SK-N-SH treated with all-trans-retinoic acid at 6 μM for 48 hours (cell line): ENCODE results near the gene RP9.

Experiments used
- ATAC-seq: fragments of 200-7000 bp; cut with Tn5 transposase; 3 replicates; pipeline ENCODE4 v1.9.1; 2020; ENCODE audit warnings: mild to moderate bottlenecking, moderate library complexity
- ARNTL ChIP-seq: fragments of 450-650 bp; formaldehyde crosslinking; IDR thresholded peaks from 2 replicates; pipeline ENCODE4 v1.5.0; 2020; ENCODE audit warnings: low read depth, mild to moderate bottlenecking, moderate library complexity, borderline replicate concordance
- BACH2 ChIP-seq: fragments of 250-450 bp; sonication (Bioruptor Pico); IDR thresholded peaks from 2 replicates; pipeline ENCODE4 v1.9.0; 2021; ENCODE audit warnings: mild to moderate bottlenecking, borderline replicate concordance
- CSRNP3 ChIP-seq: fragments of 250-450 bp; sonication (Bioruptor Pico); IDR thresholded peaks from 2 replicates; pipeline ENCODE4 v1.5.1; 2021; ENCODE audit warnings: mild to moderate bottlenecking, moderate library complexity
- ESRRG ChIP-seq: fragments of 250-450 bp; sonication (Bioruptor Pico); IDR thresholded peaks from 2 replicates; pipeline ENCODE4 v1.6.1; 2021; ENCODE audit warnings: mild to moderate bottlenecking
- GLIS3 ChIP-seq: fragments of 250-450 bp; sonication (Bioruptor Pico); IDR thresholded peaks from 2 replicates; pipeline ENCODE4 v1.5.0; 2020; ENCODE audit warnings: mild to moderate bottlenecking, moderate library complexity
- OSR1 ChIP-seq: fragments of 250-450 bp; sonication (Bioruptor Pico); IDR thresholded peaks from 2 replicates; pipeline ENCODE4 v1.8.0; 2022; ENCODE audit warnings: moderate library complexity, mild to moderate bottlenecking, inconsistent platforms
- POU6F1 ChIP-seq: fragments of 250-450 bp; sonication (Bioruptor Pico); IDR thresholded peaks from 2 replicates; pipeline ENCODE4 v1.8.0; 2021; ENCODE audit warnings: low read depth, mild to moderate bottlenecking, moderate library complexity, borderline replicate concordance
- RARB ChIP-seq: fragments of 250-450 bp; sonication (Bioruptor Pico); IDR thresholded peaks from 2 replicates; pipeline ENCODE4 v1.8.0; 2021; ENCODE audit warnings: mild to moderate bottlenecking, moderate library complexity
- SNAI2 ChIP-seq: fragments of 250-450 bp; sonication (Bioruptor Pico); IDR thresholded peaks from 2 replicates; pipeline ENCODE4 v1.5.0; 2020; ENCODE audit warnings: mild to moderate bottlenecking, moderate library complexity
- TCF4 ChIP-seq: fragments of 250-450 bp; sonication (Bioruptor Pico); IDR thresholded peaks from 2 replicates; pipeline ENCODE4 v1.8.0; 2021; ENCODE audit warnings: mild to moderate bottlenecking, moderate library complexity, borderline replicate concordance
- TOX ChIP-seq: fragments of 250-450 bp; sonication (Bioruptor Pico); IDR thresholded peaks from 2 replicates; pipeline ENCODE4 v1.8.0; 2021; ENCODE audit warnings: mild to moderate bottlenecking, moderate library complexity, borderline replicate concordance
- TSHZ2 ChIP-seq: fragments of 250-450 bp; sonication (Bioruptor Pico); IDR thresholded peaks from 2 replicates; pipeline ENCODE4 v1.5.0; 2020; ENCODE audit warnings: mild to moderate bottlenecking, moderate library complexity
- ZNF565 ChIP-seq: fragments of 450-650 bp; formaldehyde crosslinking; conservative IDR thresholded peaks from 2 replicates; pipeline ENCODE4 v1.5.0; 2020; ENCODE audit warnings: low read depth, mild to moderate bottlenecking, moderate library complexity
- ZNF70 ChIP-seq: fragments of 450-650 bp; formaldehyde crosslinking; IDR thresholded peaks from 2 replicates; pipeline ENCODE4 v1.5.0; 2020; ENCODE audit warnings: mild to moderate bottlenecking, moderate library complexity
- ZNF8 ChIP-seq: fragments of 450-650 bp; formaldehyde crosslinking; IDR thresholded peaks from 2 replicates; pipeline ENCODE4 v1.5.0; 2020; ENCODE audit warnings: mild to moderate bottlenecking, moderate library complexity
- TF ChIP-seq, protein P1 (sequence below): fragments of 250-450 bp; sonication (Bioruptor Pico); IDR thresholded peaks from 2 replicates; pipeline ENCODE4 v1.5.1; 2020; ENCODE audit warnings: low read depth, mild to moderate bottlenecking, moderate library complexity

RP9 gene

DNA sequence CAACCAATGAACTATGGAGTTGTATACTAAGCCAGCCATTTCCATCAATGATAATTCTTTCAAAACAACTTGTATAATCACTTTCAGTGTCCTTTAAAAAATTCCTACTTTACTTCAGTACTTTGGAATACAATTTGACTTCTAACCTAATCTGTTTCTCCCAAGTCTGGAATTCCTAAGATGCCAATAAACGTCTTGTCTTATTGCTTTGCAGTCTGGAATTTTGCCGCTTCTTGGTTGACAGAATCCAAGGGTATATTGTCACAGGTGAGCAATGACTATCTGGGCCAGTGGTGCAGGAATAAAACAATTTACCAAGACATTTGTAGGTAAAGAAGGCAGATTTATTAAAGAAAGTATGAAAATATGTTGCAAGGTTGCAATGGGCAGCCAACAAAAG lies 21.8 kb downstream of the RP9 start (continued):
- TF ChIP-seq POU6F1 (CRISPR knock-in tag) (no peak), ARNTL (CRISPR knock-in tag) (no peak), ESRRG (CRISPR knock-in tag) (no peak), ZNF565 (CRISPR knock-in tag) (no peak)

DNA sequence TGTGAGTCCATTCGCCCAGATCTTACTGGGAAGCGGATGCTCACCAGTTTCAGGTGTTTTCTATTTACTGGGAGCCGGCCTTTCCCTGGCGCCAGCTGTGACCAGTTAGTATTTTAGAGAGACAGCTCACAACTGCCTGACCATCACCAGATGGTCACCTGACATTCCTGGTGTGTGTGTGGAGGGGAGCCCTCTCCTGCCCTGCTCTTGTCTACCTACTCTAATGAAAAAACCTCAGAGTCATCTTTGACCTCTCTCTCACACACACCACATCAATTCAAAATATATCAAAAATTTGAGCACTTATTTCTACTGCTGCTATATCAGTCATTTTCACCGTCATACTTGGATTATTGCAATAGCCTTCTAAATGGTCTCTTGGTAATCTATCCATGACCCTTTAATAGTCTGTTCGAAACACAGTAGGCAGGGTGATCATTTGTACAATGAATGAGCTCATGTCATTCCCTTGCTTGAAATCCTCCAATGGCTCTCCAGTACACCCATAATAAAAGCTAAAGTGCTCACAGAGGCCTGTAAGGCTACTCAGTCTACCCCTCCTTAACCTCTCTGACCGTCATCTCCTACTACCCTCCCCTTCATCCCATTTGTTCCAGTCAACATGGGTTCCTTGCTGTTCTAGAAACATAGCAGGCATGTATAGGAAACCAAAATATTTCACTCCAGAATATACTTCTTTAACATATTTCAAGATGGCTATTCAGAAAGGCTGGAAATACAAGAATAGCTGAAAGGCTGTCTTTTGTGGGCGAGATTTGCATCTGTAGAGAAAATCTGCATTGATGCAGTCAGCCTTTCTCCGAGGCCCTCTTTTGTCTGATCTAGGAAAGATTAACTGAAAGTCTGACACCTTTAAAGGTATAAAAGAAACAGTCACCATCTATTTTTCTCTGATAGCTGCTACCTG lies 29.2 kb downstream of the RP9 start:
- TF ChIP-seq CSRNP3 (CRISPR knock-in tag), result no peak
- no peak for TF ChIP-seq BACH2 (CRISPR knock-in tag)
- no peak for TF ChIP-seq TOX (CRISPR knock-in tag)
- no peak for ATAC-seq

GRCh38 chr7:33079096-33079495 lies 30.1 kb downstream of the RP9 start:
- TF ChIP-seq TCF4 (no peak), CSRNP3 (CRISPR knock-in tag) (no peak)
- TF ChIP-seq, protein P1, sequence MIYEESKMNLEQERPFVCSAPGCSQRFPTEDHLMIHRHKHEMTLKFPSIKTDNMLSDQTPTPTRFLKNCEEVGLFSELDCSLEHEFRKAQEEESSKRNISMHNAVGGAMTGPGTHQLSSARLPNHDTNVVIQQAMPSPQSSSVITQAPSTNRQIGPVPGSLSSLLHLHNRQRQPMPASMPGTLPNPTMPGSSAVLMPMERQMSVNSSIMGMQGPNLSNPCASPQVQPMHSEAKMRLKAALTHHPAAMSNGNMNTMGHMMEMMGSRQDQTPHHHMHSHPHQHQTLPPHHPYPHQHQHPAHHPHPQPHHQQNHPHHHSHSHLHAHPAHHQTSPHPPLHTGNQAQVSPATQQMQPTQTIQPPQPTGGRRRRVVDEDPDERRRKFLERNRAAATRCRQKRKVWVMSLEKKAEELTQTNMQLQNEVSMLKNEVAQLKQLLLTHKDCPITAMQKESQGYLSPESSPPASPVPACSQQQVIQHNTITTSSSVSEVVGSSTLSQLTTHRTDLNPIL (CRISPR knock-in tag), result no peak
- TF ChIP-seq, all 23 proteins: peak for 0
- ATAC-seq, result no peak

DNA sequence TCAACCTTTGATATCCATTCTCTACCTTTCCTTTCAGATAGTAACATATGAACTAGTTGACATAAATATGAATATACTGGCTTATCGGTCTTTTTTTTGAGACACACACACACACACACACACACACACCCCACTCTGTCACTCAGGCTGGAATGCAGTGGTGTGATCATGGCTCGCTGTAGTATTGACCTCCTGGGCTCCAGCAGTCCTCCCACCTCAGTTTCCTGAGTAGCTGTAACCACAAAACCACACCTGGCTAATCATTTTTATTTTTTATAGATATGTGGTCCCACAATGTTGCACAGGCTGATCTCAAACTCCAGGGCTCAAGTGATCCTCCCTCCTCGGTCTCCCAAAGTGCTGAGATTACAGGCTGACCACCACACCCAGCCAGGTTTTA lies 32.5 kb downstream of the RP9 start:
- no peak for TF ChIP-seq GLIS3
- TF ChIP-seq POU6F1 (CRISPR knock-in tag), result no peak
- no peak for TF ChIP-seq SNAI2 (CRISPR knock-in tag)
- no peak for TF ChIP-seq CSRNP3 (CRISPR knock-in tag)
- TF ChIP-seq, all 23 proteins: peak for 0
- no peak for ATAC-seq

- ATAC-seq, result no peak
- no peak for TF ChIP-seq BACH2 (CRISPR knock-in tag)
- TF ChIP-seq SNAI2 (CRISPR knock-in tag), result no peak
- no peak for TF ChIP-seq RARB (CRISPR knock-in tag)
- no peak for TF ChIP-seq TOX (CRISPR knock-in tag)
- TF ChIP-seq, protein P1 (CRISPR knock-in tag), result no peak
- TF ChIP-seq OSR1 (CRISPR knock-in tag), result no peak
- no peak for TF ChIP-seq ZNF70
- TF ChIP-seq ZNF8, result no peak
- TF ChIP-seq TSHZ2, result no peak
These were observed 33.2 kb downstream of the RP9 start for GRCh38 chr7:33075818-33076518.
